ENCODE data around the gene FOXC2.

- TF ChIP-seq CTCF (IDR thresholded peaks at IDR 0.05): no peak
- no peak for TF ChIP-seq EZH2 (IDR thresholded peaks at IDR 0.05; ENCODE audit: borderline replicate concordance, insufficient read depth, low read depth, low read length, poor library complexity, severe bottlenecking)
Observed at GRCh38 chr16:86536621-86537020, 30.0 kb upstream of the FOXC2 start.
